Measurements from ENCODE around the gene GEN1.

GRCh38 chr2:17708501-17708900 lies 45.4 kb upstream of the GEN1 start:
- no peak for TF ChIP-seq CTCF (IDR thresholded peaks at IDR 0.05)
- no peak for TF ChIP-seq POLR2A (IDR thresholded peaks at IDR 0.05)

Measured in uterus (tissue), 2 donors.